ENCODE measurements around the gene SANBR. TPM values are rescaled to one million over a fixed set of nuclear protein-coding genes. Genes with fewer than 3 reads are reported as not detected.

SANBR gene
- total RNA-seq, 2 donors from 2014 or later, result 4.7 to 5.5 TPM

GRCh38 chr2:61074100-61074499 is 8.4 kb downstream of the SANBR start:
- ATAC-seq (no peak), DNase-seq (no peak)
- intact Hi-C loops (cut with DNase I), result no loop called here

GRCh38 chr2:61085883-61086282 is 20.2 kb downstream of the SANBR start:
- intact Hi-C loops (cut with DNase I), result no loop called here
- ATAC-seq (no peak), DNase-seq (no peak)

GRCh38 chr2:61089797-61090196 is 24.1 kb downstream of the SANBR start:
- intact Hi-C loops (cut with DNase I), result no loop called here
- ATAC-seq (no peak), DNase-seq (no peak)

GRCh38 chr2:61090386-61090921 is 24.8 kb downstream of the SANBR start:
- DNase-seq (no peak), ATAC-seq (no peak)
- intact Hi-C loops (cut with DNase I), result no loop called here

GRCh38 chr2:61091485-61091884 is 25.8 kb downstream of the SANBR start:
- no peak for DNase-seq
- intact Hi-C loops (cut with DNase I), result no loop called here
- no peak for ATAC-seq

- intact Hi-C loops (cut with DNase I), result no loop called here
- DNase-seq, result no peak
- ATAC-seq, result no peak
Measured at GRCh38 chr2:61096438-61096837, 30.8 kb downstream of the SANBR start.

- no peak for DNase-seq
- intact Hi-C loops (cut with DNase I), result no loop called here
- ATAC-seq, result no peak
Measured at GRCh38 chr2:61100801-61101200, 35.1 kb downstream of the SANBR start.

- intact Hi-C loops (cut with DNase I), result no loop called here
- ATAC-seq (no peak), DNase-seq (no peak)
Measured at GRCh38 chr2:61109291-61109690, 43.6 kb downstream of the SANBR start.

GRCh38 chr2:61111708-61112107 is 46.0 kb downstream of the SANBR start:
- intact Hi-C loops (cut with DNase I), result no loop called here
- ATAC-seq, result no peak
- DNase-seq, result no peak

GRCh38 chr2:61114147-61114546 is 48.5 kb downstream of the SANBR start:
- intact Hi-C loops (cut with DNase I), result no loop called here
- DNase-seq, result no peak
- no peak for ATAC-seq

Other genes with a start within 250 kb of the SANBR start
- 1 to 10 TPM; 7.3 to 8.2 TPM for gene REL, start 184.3 kb upstream of the SANBR start, total RNA-seq
- 10 to 100 TPM; 16.5 to 19.9 TPM for gene PEX13, start 48.2 kb upstream of the SANBR start, total RNA-seq
- gene PUS10, start 47.6 kb upstream of the SANBR start, total RNA-seq, result 1 to 10 TPM; 4.0 to 4.2 TPM
- gene C2orf74, start 96.3 kb downstream of the SANBR start, total RNA-seq, result 10 to 100 TPM; 12.4 to 30.0 TPM